GM21526 (cell line): ENCODE results near the gene MGME1.

Source experiments
- ATAC-seq: cut with Tn5 transposase; IDR thresholded peaks from one replicate; pipeline ENCODE4 v1.9.1; 2021; ENCODE audit warnings: moderate library complexity; ENCODE audit not compliant: unreplicated experiment, low FRiP score

The MGME1 gene

DNA sequence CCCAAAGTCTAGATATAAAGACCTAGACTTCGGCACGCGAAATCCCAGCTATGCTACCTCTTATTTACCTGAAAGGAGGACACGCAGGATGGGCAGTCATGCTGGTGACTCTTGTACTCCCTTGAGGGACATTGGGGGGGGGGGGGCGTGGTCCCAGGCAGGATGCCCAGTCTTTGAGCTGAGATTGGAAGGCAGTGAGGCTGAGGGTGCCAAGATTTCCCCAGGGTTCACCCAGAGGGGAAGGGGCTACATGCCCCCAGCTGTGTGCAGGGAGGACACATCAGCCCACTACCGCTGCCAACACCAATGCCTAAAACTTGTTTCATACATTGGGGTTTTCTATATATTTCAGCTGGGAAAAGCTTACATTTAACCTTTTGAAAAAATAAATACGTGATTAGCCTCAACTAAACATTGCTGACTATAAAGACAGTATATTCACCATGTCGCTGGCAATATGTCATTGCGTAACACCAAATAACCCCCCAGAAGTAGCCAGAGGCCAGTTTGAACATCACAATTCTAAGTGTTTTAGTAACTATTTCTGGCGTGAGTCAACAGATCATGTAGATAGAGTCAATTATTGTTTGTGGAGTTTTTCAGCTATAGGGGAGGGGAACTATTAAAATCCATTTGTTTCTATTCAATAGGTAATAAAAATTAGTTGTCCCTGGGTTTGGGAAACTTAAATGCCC is 21.6 kb downstream of the MGME1 start:
- ATAC-seq, result no peak

DNA sequence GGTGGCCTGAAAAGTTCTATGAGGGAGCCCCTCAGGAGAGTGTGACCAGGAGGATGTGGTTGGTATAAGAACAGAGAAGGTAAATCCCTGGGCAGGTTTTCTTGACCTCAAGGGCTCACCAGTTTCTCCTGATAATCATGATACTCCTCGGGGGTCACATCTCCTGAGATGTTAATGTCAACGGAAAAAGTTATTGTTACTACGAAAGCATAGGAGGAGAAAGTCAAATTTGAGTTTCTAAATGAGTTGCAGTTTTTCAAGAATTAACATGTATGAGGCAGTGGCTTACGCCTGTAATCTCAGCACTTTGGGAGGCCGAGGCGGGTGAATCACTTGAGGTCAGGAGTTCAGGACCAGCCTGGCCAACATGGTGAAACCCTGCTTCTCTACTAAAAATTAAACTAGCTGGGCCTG is 23.4 kb downstream of the MGME1 start:
- ATAC-seq, result no peak

DNA sequence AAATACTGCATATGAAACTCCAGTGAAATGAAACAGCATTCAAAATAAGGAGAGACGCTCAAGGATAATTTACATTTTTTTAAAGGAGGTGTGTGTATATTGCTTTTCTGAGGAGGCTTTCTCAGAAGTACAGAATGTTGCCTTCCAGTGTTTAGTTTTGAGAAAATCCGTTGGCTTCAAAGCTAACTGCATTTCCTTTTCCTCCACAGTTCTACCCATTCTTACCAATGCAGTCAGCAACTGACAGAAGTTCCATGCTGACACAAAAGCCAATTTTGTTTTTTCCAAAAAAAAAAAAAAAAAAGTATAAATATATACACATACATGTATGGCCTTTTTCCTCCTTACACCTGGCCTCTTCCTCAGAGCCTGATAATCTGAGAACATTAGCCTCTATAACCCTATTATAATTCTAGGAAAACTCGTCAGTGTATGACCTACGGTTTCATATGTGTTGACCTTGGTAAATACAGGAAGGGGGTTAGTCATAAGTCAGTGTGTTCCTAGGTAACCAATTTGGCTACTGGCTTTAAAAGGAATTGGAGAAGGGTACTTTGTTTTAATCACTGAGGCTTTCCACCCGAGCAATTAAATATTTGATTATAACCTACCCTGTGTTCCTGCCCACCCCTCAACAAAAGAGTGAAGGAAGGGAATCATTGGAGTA is 24.2 kb downstream of the MGME1 start:
- ATAC-seq, result no peak

DNA sequence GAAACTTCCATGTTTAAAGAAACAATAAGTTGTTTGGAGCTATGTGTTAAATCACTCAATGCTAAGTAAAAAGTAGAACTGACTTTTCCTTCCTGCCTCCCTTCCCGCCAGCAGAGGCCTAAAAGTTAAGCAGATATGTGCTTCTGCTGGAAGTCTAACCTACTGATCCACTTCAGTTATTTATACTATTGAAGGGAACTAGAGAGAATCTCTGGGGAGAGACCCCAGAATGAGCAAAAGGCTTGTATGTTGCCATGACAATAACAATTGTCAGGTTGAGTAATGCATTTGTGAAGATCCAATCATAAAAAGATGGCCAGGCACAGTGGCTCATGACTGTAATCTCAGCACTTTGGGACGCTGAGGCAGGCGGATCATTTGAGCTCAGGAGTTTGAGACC is 24.7 kb downstream of the MGME1 start:
- no peak for ATAC-seq

DNA sequence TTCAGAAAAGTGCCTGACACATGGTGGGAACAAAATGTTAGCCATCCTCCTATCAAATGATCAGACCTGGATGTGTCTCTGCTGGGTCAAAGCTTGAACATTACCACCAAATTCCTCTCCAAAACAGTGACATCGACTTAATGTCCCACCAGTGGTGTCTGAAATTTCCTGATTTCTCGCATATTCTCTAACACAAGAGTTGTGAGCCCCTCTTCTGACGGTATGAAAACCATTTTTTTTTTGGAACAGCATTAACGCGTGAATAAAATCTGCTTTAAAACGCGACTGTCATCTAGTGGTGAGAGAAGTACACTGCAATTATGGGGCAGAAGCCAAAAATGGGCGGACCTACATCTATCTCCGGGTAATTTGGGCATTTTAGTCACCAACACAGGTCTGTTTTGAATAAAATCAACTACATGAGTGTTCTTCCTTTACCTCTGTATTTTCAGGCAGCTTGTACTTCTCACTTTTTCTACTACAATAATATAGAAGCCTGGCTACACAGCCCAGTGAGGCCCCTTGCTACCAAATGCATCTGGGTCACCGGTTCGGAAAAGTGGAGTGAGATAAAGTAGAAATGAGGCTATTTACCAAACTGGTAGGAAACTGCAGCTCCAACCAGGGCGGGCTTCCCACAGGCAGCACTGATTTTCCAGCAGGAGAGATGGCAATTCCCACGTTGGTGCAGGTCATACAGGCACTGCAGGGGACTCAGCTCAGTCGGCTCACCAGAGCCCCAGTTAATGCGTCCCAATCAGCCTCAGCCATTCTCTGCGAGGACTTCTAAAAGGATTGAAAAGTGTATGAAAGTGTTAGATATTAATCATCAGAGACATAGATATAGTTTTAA is 27.4 kb downstream of the MGME1 start:
- ATAC-seq, result peak; percentile 52

DNA sequence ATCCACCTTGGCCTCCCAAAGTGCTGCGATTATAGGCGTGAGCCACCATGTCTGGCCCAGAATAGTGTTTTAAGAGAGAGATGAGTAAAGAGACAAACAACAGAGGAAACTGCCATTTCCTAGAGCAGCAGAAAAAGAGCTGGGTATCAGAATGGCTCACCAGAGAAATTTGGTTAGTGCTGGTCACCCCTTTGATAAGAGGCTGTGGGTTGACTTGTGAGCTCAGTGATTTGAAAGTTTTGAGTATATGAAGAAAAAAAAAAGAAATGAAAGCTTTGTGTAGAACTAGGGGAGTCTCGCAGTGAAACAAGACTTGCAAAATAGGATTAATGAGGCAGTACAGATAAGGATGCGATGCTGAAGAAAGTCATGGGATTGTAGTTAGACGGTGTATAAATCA is 29.6 kb downstream of the MGME1 start:
- no peak for ATAC-seq

DNA sequence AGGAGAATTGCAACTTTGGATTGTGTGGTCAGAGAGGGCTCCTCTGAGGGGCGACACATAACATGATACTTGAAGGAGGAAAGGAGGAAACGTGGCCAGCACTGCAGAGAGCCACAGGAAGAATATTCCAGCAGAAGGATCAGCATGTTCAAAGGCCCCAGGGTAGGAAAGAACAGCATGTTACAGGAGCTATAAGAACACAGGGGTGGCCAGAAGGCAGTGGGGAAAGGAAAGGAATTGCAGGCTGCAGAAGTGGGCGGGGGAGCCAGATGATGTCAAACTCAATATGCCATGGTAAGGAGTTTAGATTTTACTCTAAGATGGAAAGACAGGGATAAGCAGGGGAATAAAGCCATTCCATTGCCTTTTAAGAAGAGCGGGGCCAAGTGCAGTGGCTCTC is 30.7 kb downstream of the MGME1 start:
- no peak for ATAC-seq

DNA sequence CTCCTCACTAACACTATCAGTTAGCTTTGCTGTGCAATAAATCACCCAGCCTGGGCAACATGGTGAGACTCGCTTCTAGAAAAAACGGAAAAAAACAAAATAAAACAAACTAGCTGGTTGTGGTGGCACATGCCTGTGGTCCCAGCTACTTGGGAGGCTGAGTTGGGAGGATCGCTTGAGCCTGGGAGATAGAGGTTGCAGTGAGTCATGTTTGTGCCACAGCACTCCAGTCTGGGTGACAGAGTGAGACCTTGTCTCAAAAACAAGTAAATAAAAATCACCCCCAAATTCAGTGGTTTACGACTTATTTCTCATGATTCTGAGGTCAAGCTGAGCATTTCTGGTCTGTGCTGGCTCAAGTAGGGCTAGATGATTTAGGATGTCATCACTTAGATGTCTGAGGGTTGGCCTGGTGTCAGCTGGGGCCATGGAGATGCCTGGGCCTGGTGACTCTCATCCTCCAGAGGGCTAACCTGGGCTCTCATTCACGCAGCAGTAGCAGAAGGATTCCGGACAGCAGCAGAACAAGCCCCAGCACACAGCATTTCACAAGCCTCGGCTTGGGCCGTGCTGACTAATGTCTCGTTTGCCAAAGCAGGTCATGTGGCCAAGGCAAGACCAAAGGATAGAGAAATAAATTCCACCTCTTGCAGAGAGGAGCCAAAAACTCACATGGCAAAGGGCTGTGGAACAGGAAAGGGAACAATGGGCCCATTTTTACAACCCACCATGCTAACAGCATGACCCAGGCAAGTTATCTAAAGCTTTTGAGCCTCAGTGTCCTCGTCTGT is 32.5 kb downstream of the MGME1 start:
- no peak for ATAC-seq

DNA sequence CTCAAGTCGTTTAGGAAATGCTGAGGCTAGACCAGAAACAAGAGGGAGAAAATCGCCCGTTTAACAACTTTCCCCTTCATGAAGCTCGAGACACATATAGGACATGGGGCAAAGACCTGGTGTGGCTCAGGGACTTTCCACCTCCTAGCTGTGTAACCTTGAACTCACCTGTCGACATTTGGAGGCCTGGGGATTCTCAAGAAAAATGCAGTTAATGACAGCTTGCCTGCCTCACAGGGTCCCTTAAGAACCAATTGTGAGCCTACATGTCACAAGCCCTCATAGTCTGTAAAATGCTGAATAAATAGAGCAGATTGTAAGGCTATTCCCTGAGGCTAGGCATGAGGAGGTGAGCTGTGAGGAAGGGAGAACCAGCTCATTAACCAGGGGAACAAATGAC is 35.1 kb downstream of the MGME1 start:
- ATAC-seq, result peak; percentile 39

DNA sequence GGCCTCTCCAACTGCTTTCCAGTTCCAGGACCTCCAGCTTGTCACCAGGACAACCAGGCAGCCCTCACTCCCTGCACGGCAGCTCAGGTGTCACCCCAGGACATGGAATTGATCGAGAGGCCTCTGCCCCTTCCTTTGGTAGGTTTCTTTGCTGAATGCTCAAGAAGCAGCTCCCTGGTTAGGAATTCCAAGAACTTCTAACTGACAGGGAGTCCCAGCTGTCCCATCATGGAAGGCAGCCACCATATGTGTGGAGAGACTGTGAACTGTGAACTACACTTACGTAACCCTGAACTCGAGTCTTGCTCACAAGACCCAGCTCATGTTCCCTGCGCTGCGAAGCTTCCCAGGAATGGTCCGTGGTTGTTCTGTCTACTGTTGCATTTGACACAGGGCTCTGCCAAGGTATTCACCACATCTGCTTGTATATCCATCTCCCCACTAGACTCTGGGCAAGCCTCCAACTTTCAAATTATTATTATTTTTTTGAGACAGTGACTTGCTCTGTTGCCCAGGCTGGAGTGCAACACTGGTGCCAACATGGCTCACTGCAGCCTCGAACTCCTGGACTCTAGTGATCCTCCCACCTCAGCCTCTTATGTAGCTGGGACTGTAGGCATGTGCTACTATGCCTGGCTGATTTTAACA is 35.7 kb downstream of the MGME1 start:
- no peak for ATAC-seq

DNA sequence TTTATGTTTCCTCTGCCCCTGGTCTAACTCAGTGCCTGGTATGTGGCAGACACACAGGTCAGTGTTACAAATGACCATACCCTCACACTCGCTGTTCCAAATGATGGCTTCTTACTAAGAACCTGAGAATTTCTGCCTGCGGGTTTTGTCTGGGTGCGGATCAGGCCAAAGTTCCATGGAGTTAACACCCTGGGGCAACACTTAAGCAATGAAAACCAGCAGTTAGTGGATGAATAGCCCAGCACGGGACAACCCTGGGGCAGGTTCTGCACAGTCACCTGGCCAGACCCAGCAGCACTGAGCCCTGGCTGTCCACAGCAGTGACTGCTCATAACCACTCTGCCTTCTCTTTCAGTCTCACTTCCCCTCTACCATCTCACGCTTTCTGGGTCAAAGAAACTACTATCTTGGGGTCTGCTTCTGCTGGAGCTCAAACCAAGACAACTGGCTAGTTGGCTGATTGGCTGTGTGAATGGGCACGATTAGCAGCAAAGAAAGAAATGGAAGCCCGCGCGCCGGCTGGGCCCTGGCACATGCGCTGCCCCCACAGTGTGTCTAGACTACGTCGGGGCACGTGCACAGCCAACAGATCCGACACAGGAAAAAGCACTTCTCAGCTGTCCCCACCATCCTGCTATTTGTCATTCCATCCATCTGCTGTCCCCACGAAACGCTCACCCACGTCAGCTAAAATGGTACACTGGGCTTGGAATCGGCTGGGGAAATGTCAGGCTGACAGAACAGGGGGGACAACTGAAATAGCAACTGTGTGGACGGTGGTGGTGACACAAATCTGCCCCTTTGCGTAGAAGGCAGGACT is 36.6 kb downstream of the MGME1 start:
- ATAC-seq, result peak; percentile 92

DNA sequence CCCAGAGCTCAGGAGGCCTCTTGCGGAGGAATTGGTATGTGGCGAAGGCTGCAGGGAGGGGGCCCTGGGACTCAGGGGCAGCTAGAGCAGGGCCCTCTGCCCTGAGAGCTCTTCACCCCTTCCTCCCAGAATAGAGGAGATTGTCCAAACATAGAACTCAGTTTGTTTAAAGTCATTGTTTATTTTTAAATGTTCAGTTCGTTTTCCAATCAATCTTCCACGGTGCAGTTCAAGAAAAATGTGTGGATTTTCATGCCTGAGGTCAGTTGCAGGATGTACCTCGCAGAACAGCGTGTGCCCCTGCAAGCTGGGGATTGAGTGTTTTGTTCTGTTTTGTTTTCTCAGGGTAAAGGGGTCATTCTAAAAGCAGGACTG is 37.2 kb downstream of the MGME1 start:
- no peak for ATAC-seq

DNA sequence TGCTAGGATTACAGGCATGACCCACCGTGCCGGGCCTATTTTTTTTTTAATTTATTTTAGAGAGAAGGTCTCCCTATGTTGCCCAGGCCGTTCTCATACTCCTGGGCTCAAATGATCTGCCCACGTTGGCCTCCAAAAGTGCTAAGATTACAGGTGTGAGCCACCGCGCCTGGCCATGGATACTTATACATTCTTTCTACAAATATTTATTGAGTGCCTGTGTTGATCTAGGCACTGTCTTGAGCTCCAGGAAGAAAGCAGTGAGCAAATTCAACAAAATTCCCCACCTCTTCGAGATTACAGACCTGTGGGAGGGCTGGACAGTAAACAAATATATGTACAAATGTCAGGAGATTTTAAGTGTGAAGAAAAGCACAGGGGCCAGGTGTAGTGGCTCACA is 37.9 kb downstream of the MGME1 start:
- no peak for ATAC-seq

DNA sequence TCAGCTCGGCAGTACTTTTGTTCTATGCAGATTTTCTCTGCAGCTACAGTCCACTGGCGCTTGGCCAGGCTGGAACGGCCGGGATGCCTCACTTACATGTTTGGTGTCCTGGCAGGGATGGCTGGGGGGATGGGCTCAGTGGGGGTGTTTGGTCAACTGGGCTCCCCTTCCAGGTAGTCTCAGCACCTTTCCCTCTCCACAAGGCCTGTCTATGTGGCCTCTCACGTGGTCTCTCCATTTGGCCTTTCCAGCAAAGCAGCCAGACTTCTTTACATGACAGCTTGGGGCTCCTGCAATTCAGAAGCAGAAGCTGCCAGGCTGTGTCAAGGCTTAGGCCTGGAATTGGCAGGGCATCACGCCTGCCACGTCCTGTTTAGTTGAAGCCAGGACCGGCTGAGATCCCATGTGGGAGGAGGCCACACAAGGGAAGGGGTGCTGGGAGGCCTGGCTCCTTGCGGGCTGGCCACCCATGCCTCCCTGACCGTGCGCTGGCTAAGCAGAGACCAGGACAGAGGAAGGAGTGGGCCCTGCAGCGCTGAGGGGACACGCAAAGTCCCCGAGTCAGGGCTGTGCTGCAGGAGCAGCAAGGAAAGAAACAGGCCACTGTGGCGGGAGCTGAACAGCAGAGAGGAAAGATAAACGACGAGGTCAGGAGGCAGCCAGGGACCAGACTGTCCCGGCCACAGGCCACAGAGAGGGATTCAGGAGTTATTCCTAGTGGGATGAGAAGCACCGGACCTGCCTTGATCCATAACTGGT is 38.9 kb downstream of the MGME1 start:
- ATAC-seq, result no peak

DNA sequence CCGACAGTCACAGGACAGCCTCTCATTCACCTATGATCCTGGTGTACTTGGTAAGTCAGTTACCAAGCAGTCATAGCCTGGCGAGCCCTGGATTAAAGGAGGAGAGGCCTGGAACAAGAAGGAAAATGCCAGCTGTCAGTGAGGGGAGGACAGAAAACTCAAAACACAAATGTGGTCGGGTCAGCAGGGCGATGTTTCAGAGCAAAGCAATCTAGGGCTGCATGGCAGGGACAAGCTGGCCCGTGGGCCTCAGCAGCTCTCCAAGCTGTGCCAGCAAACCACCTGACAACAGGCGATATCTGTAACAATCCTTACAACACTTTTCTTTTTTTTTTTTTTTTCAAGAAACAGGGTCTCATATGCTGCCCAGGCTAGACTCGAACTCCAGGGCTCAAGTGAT is 40.3 kb downstream of the MGME1 start:
- ATAC-seq, result no peak

DNA sequence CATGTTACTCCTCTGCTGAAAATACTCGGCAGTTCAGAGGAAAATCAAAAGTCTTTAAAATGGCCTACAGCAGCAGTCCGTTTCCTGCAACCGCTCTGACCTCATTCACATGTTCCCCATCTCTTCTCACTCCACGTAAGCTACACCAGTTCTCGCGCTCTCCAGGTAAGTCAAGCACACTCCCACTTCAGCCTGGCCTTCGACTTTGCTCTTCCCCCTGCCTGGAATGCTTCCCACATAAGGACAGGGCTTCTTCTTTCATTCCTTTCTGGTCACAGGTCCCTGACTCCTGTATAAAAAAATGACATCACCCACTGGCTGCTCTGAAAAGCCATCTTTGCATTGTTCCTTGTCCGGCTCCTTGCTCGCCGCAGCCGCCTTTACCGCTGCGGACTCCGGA is 42.7 kb downstream of the MGME1 start:
- ATAC-seq, result no peak

DNA sequence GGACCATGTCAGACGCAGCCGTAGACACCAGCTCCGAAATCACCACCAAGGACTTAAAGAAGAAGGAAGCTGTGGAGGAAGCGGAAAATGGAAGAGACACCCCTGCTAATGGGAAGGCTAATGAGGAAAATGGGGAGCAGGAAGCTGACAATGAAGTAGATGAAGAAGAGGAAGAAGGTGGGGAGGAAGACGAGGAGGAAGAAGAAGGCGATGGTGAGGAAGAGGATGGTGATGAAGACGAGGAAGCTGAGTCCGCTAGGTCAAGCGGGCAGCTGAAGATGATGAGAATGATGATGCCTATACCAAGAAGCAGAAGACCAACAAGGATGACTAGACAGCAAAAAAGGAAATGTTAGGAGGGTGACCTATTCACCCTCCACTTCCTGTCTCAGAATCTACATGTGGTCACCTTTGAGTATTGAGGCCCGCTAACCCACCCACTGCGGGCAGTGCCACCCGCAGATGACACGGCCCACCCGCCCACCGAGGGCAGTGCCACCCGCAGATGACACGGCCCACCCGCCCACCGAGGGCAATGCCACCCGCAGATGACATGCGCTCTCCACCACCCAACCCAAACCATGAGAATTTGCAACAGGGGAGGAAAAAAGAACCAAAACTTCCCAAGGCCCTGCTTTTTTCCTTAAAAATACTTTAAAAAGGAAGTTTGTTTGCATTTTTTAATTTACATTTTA is 43.3 kb downstream of the MGME1 start:
- no peak for ATAC-seq

DNA sequence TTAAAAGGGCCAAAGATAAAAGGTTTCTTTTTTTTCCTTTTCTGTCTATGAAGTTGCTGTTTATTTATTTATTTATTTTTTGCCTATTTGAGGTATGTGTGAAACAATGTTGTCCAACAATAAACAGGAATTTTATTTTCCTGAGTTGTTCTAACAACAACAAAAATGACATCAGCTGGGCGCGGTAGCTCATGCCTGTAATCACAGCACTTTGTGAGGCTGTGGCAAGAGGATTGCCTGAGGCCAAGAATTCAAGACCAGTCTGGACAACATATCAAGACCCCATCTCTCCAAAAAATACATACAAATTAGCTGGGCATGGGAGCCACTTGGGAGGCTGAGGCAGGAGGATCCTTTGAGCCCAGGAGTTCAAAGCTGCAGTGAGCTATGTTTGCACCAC is 44.1 kb downstream of the MGME1 start:
- no peak for ATAC-seq
